Osteoblast (primary cell): ENCODE measurements around the gene CELSR1. TPM values are rescaled to one million over a fixed set of nuclear protein-coding genes. Genes with fewer than 3 reads are reported as not detected.

ENCODE experiments used
- DNase-seq: peaks from one replicate; pipeline ENCODE4 v3.0.0; 2011; ENCODE audit warnings: low spot score, mixed read lengths; ENCODE audit not compliant: insufficient read length; ENCODE audit errors: missing footprints
- H2AFZ ChIP-seq: 2 replicates; pipeline ENCODE4 v1.6.0; 2011; ENCODE audit warnings: mild to moderate bottlenecking, low read length
- H3K27ac ChIP-seq: 2 replicates; pipeline ENCODE4 v1.5.1; 2011; ENCODE audit warnings: mild to moderate bottlenecking, low read depth, low read length, moderate library complexity
- H3K27me3 ChIP-seq: 2 replicates; pipeline ENCODE4 v1.6.0; 2012; ENCODE audit warnings: mild to moderate bottlenecking, control low read depth, inconsistent platforms, low read length, moderate library complexity; ENCODE audit not compliant: insufficient read depth
- H3K36me3 ChIP-seq: 2 replicates; pipeline ENCODE4 v1.5.1; 2011; ENCODE audit warnings: mild to moderate bottlenecking, low read length, control low read depth, moderate library complexity; ENCODE audit not compliant: insufficient read depth
- H3K4me1 ChIP-seq: 2 replicates; pipeline ENCODE4 v1.5.1; 2011; ENCODE audit warnings: mild to moderate bottlenecking, low read length, control low read depth, moderate library complexity; ENCODE audit not compliant: insufficient read depth
- H3K4me2 ChIP-seq: 2 replicates; pipeline ENCODE4 v1.6.0; 2011; ENCODE audit warnings: mild to moderate bottlenecking, low read length; ENCODE audit not compliant: insufficient read depth
- H3K4me3 ChIP-seq: fragments of 200-600 bp; sonication (generic); 3 replicates; pipeline ENCODE4 v1.5.1; 2012; ENCODE audit warnings: mild to moderate bottlenecking, low read length, inconsistent platforms; ENCODE audit not compliant: insufficient read depth
- H3K79me2 ChIP-seq: 2 replicates; pipeline ENCODE4 v1.6.0; 2012; ENCODE audit warnings: mild to moderate bottlenecking, low read length, control low read depth, inconsistent platforms; ENCODE audit not compliant: insufficient read depth
- H3K9me3 ChIP-seq: 2 replicates; pipeline ENCODE4 v1.5.1; 2011; ENCODE audit warnings: low read depth, low read length, control low read depth
- H4K20me1 ChIP-seq: 2 replicates; pipeline ENCODE4 v1.6.0; 2012; ENCODE audit warnings: mild to moderate bottlenecking, low read length, control low read depth; ENCODE audit not compliant: insufficient read depth
- total RNA-seq: library from RNA; depleted of rRNA; stranded (reverse); fragments of >200 nt; gene quantifications from 2 replicates; pipeline ENCODE4 v1.2.3, GENCODE V29; 2012
- TF ChIP-seq, protein P1 (sequence below): IDR thresholded peaks from 2 replicates; pipeline ENCODE4 v1.5.1; 2011; ENCODE audit warnings: mild to moderate bottlenecking, low read depth, low read length, moderate library complexity; ENCODE audit errors: extremely low read depth

CELSR1 gene
- total RNA-seq, 1 donor: 3.6 TPM

- peaks cover 66% of the 10 kb centered on the region for H3K36me3 ChIP-seq
- TF ChIP-seq, protein P1, sequence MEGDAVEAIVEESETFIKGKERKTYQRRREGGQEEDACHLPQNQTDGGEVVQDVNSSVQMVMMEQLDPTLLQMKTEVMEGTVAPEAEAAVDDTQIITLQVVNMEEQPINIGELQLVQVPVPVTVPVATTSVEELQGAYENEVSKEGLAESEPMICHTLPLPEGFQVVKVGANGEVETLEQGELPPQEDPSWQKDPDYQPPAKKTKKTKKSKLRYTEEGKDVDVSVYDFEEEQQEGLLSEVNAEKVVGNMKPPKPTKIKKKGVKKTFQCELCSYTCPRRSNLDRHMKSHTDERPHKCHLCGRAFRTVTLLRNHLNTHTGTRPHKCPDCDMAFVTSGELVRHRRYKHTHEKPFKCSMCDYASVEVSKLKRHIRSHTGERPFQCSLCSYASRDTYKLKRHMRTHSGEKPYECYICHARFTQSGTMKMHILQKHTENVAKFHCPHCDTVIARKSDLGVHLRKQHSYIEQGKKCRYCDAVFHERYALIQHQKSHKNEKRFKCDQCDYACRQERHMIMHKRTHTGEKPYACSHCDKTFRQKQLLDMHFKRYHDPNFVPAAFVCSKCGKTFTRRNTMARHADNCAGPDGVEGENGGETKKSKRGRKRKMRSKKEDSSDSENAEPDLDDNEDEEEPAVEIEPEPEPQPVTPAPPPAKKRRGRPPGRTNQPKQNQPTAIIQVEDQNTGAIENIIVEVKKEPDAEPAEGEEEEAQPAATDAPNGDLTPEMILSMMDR: no peak
- no peak overlapping the region for H2AFZ ChIP-seq
- H3K9me3 ChIP-seq: no peaks in the 10 kb centered on the region
- no peak overlapping the region for H3K4me2 ChIP-seq
- no peak overlapping the region for H3K4me3 ChIP-seq
- no peak overlapping the region for H3K27ac ChIP-seq
- peaks cover 44% of the 10 kb centered on the region for H4K20me1 ChIP-seq
- H3K4me1 ChIP-seq: no peaks in the 10 kb centered on the region
- H3K27me3 ChIP-seq: no peaks in the 10 kb centered on the region
- DNase-seq: no peak
- peaks cover 2% of the 10 kb centered on the region for H3K79me2 ChIP-seq
These were observed 185.7 kb downstream of the CELSR1 start for GRCh38 chr22:46351767-46352166.

DNA sequence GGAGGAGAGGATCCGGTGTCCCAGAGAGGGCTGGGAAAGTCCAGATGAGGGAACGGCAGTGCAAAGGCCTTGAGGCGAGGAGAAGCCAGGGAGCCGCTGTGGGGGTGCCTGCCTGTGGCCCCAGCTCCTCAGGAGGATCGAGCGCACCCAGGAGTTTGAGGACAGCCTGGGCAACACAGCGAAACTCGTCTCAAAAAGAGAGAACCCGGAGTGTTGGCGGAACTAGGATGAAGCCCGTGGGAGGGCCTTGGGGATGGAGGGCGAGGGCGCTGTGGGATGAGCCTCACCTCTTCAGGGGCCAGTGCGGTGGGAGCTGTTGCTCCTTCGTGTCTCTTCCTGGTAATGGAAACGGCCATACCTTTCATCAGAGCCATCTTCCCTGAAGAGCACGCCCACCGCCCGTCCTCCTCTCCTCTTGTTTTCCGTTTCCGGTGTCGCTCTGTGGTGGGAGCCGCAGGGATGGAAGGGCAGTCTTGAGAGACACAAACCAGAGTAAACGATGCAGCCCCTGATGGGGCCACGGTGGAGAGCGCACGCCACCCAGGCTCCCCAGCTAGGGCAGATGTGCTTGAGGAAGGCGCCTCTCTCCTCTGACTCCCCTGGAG lies 186.2 kb downstream of the CELSR1 start:
- H3K4me1 ChIP-seq: no peaks in the 10 kb centered on the region
- peaks cover 67% of the 10 kb centered on the region for H3K36me3 ChIP-seq
- H3K79me2 ChIP-seq: peaks cover 2% of the 10 kb centered on the region
- H4K20me1 ChIP-seq: peaks cover 44% of the 10 kb centered on the region
- no peak overlapping the region for H3K4me2 ChIP-seq
- H3K9me3 ChIP-seq: no peaks in the 10 kb centered on the region
- H2AFZ ChIP-seq: no peak overlapping the region
- no peak for DNase-seq
- H3K27me3 ChIP-seq: no peaks in the 10 kb centered on the region
- TF ChIP-seq, protein P1: no peak
- no peak overlapping the region for H3K27ac ChIP-seq
- no peak overlapping the region for H3K4me3 ChIP-seq

- Histone ChIP-seq H3K4me3 (no peak overlapping the region), H3K4me1 (no peaks in the 10 kb centered on the region), H3K27me3 (no peaks in the 10 kb centered on the region), H3K27ac (no peak overlapping the region), H3K9me3 (no peaks in the 10 kb centered on the region), H3K4me2 (no peak overlapping the region), H3K79me2 (peaks cover 2% of the 10 kb centered on the region), H4K20me1 (peaks cover 42% of the 10 kb centered on the region), H2AFZ (no peak overlapping the region), H3K36me3 (peaks cover 69% of the 10 kb centered on the region)
- TF ChIP-seq, protein P1: no peak
- no peak for DNase-seq
These were observed 186.8 kb downstream of the CELSR1 start for GRCh38 chr22:46350646-46351045.

DNA sequence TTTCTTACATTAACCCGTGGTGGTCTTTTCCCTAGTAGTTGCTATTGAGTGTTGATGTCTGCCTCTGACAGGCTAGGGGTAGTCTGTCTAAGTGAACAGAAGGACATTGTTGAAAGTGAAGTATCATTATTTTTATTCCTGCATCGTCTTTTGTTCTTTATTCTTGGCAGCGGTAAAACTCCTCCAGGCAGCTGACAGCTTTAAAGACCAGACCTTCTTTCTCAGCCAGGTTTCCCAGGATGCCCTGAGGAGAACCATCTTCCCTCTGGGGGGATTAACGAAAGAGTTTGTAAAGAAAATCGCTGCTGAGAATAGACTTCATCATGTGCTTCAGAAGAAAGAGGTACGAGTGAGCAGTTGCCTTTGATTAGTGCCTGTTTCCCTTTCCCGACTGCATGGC lies 187.3 kb downstream of the CELSR1 start:
- H3K4me3 ChIP-seq: no peak overlapping the region
- H3K9me3 ChIP-seq: no peaks in the 10 kb centered on the region
- H2AFZ ChIP-seq: no peak overlapping the region
- no peak overlapping the region for H3K4me2 ChIP-seq
- no peaks in the 10 kb centered on the region for H3K4me1 ChIP-seq
- no peak for DNase-seq
- peaks cover 74% of the 10 kb centered on the region for H3K36me3 ChIP-seq
- peaks cover 37% of the 10 kb centered on the region for H4K20me1 ChIP-seq
- no peaks in the 10 kb centered on the region for H3K27me3 ChIP-seq
- H3K79me2 ChIP-seq: peaks cover 2% of the 10 kb centered on the region
- no peak overlapping the region for H3K27ac ChIP-seq
- TF ChIP-seq, protein P1: no peak
